Activated CD4-positive, alpha-beta T cell treated with anti-CD3 and anti-CD28 coated beads, Interleukin-2, amount 10 ng/mL, durations not matched to agents 7 days and 5 days (primary cell): Measurements from ENCODE around the gene P3H2. TPM values are rescaled to one million over a fixed set of nuclear protein-coding genes. Genes with fewer than 3 reads are reported as not detected.
"Not testable (repeated sequence)": the region's sequence is repeated elsewhere in the genome, so short reads cannot be mapped to it uniquely, and the experiment has no call there.

Source experiments
- CTCF ChIA-PET: fragments of 350-600 bp; sonication (Branson Sonifier 250); formaldehyde crosslinking; loops from one replicate; lab custom pipeline; 2021; ENCODE audit warnings: antibody characterized with exemption; lab: Charles Lee
- POLR2A ChIA-PET: fragments of 350-600 bp; sonication (Branson Sonifier 250); formaldehyde crosslinking; loops from one replicate; lab custom pipeline; 2021; ENCODE audit warnings: antibody characterized with exemption; lab: Charles Lee
- DNase-seq: peaks from one replicate; pipeline ENCODE4 v3.0.0-alpha.2; 2020
- H3K27ac Mint-ChIP-seq: one replicate; pipeline ENCODE4 v1.8.0; 2021; ENCODE audit warnings: mild to moderate bottlenecking, moderate library complexity, mixed read lengths
- H3K27me3 Mint-ChIP-seq: one replicate; pipeline ENCODE4 v1.8.0; 2021; ENCODE audit warnings: mixed read lengths
- H3K36me3 Mint-ChIP-seq: one replicate; pipeline ENCODE4 v1.8.0; 2021; ENCODE audit warnings: low read depth, mixed read lengths
- H3K4me1 Mint-ChIP-seq: one replicate; pipeline ENCODE4 v1.8.0; 2021; ENCODE audit warnings: mixed read lengths
- H3K4me3 Mint-ChIP-seq: one replicate; pipeline ENCODE4 v1.8.0; 2021; ENCODE audit warnings: mild to moderate bottlenecking, moderate library complexity, mixed read lengths
- H3K9me3 Mint-ChIP-seq: one replicate; pipeline ENCODE4 v1.8.0; 2021; ENCODE audit warnings: mixed read lengths
- total RNA-seq, 2 experiments: library from RNA; stranded (reverse); gene quantifications; one replicate each; pipeline ENCODE4 v1.2.3, GENCODE V29; 2021

The P3H2 gene
- total RNA-seq, 2 experiments from 2014 or later, result not detected

DNA sequence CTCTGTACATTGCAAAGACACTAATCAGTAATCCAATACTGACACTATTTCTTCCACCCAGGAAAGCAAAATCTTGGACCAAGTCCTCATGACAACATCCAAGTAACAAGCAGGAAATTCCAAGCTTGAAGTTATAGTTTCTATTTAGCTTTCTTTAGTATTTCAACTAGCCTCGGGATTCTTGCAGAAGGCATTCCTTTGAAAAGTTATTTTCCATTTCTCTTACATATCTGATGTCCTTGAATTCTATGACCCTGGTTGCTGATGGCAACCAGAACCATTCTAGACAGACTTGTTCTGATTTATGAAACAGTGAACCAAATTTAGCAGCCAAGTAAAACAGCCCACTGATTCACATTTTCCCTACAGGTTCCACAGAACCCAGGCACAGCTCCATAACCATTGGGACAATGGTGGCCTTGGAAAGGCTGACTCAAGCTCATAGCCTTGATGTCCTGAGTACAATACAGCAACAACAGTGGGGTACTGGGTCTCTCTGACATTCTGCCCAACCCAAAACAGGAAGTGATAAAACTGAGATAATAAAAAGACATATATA, 26.5 kb downstream of the P3H2 start:
- H3K9me3 Mint-ChIP-seq, result no peaks in the 10 kb centered on the region
- ChIA-PET POLR2A (no interaction called here), CTCF (interaction anchor here (0.7 kb wide), 1 partner anchor 137 kb away, joined by 4 read pairs; no protein-coding TSS in a partner anchor)
- no peak for DNase-seq
- H3K27me3 Mint-ChIP-seq, result peaks cover 5% of the 10 kb centered on the region
- H3K36me3 Mint-ChIP-seq, result no peaks in the 10 kb centered on the region
- no peak overlapping the region for H3K27ac Mint-ChIP-seq
- H3K4me3 Mint-ChIP-seq, result no peak overlapping the region
- no peaks in the 10 kb centered on the region for H3K4me1 Mint-ChIP-seq

DNA sequence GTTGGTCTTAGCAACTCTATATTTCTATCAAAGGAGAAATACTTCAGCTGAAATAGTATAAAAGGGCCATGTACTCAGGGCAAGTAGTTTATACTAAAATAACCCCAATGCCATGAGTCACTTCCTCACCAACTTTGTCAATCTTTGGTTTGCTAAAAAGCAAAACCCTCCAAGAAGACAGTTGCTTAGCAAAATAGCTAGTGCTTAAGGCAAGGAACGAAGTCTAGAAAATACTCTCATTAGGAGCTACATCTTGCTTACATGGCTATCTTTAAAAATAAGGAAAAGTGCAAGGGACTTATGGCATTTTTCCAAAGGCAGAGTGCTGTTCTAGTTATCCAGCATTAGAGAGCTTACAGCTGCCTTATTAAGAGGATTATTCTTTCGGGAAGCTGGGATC, 28.4 kb downstream of the P3H2 start:
- no peak overlapping the region for H3K27ac Mint-ChIP-seq
- no peak overlapping the region for H3K4me3 Mint-ChIP-seq
- no peak for DNase-seq
- H3K4me1 Mint-ChIP-seq, result no peaks in the 10 kb centered on the region
- peaks cover 4% of the 10 kb centered on the region for H3K27me3 Mint-ChIP-seq
- H3K36me3 Mint-ChIP-seq, result no peaks in the 10 kb centered on the region
- POLR2A ChIA-PET, result no interaction called here
- CTCF ChIA-PET, result interaction anchor here (2.1 kb wide), 1 partner anchor 19 kb away, joined by 5 read pairs; no protein-coding TSS in a partner anchor
- no peaks in the 10 kb centered on the region for H3K9me3 Mint-ChIP-seq

DNA sequence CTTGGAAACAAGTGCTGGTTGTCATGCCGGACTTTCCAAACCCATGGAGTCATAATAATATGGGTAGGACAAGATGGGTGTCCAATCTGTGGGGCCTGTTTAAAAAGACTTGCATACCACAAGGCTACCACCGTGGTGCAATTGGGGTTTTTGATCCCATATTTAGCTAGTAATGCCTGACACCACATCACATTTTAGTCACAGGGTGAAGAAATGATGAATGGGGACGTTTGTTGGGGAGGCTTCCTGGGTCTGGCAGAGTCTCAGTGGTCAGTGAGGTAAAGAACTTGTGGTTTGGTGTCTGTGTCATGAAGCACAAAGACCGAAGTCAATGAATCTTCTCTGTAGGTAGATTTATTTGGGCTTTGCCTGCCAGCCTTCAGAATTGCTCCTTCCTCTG, 31.0 kb downstream of the P3H2 start:
- ChIA-PET POLR2A (no interaction called here), CTCF (no interaction called here)
- H3K27ac Mint-ChIP-seq, result no peak overlapping the region
- H3K27me3 Mint-ChIP-seq, result peaks cover 6% of the 10 kb centered on the region
- H3K36me3 Mint-ChIP-seq, result no peaks in the 10 kb centered on the region
- no peak for DNase-seq
- H3K9me3 Mint-ChIP-seq, result no peaks in the 10 kb centered on the region
- no peak overlapping the region for H3K4me3 Mint-ChIP-seq
- H3K4me1 Mint-ChIP-seq, result no peaks in the 10 kb centered on the region

DNA sequence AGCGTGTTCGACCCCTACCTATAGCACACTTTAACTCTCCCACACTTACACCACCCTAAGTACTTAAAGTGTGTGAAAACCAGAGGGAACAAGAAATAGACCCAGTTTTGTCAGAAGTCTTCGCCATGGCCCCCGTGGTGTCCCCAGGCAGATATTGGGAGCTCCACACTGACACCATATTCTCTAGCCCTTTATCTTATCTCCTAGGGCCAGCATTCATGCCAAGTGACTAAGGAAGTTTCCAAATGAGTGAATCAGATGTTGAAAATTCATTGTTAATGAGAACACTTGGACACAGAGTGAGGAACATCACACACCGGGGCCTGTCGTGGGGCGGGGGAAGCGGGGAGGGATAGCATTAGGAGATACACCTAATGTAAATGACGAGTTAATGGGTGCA, 31.8 kb downstream of the P3H2 start:
- Mint-ChIP-seq H3K36me3 (no peaks in the 10 kb centered on the region), H3K27ac (no peak overlapping the region), H3K4me3 (no peak overlapping the region), H3K4me1 (no peaks in the 10 kb centered on the region), H3K27me3 (peaks cover 6% of the 10 kb centered on the region), H3K9me3 (no peaks in the 10 kb centered on the region)
- POLR2A ChIA-PET, result no interaction called here
- DNase-seq, result no peak
- CTCF ChIA-PET, result no interaction called here

DNA sequence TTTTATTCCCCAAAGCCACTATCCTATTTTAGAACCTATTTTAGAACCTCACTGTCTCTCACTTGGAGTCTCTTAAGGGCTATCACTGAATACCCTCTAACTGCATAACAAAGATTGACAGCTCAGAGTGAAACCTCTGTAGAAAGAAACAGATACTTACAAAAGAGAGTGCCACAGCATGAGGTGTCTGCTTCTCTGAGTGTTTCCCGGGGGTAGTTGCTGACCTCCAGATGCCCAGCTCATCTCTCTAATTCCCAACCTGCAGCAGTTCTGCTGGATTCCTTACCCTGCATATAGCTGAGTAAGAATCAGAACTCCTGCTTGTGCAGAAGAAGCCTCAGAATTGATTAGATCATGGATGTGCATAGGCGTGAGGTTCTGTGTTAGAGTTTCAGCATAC, 34.5 kb downstream of the P3H2 start:
- POLR2A ChIA-PET, result interaction anchor here (0.6 kb wide), 1 partner anchor 29 kb away, joined by 4 read pairs; no protein-coding TSS in a partner anchor
- Mint-ChIP-seq H3K4me1 (no peaks in the 10 kb centered on the region), H3K36me3 (no peaks in the 10 kb centered on the region), H3K27ac (no peak overlapping the region), H3K9me3 (no peaks in the 10 kb centered on the region), H3K27me3 (peaks cover 4% of the 10 kb centered on the region), H3K4me3 (no peak overlapping the region)
- CTCF ChIA-PET, result no interaction called here
- no peak for DNase-seq

DNA sequence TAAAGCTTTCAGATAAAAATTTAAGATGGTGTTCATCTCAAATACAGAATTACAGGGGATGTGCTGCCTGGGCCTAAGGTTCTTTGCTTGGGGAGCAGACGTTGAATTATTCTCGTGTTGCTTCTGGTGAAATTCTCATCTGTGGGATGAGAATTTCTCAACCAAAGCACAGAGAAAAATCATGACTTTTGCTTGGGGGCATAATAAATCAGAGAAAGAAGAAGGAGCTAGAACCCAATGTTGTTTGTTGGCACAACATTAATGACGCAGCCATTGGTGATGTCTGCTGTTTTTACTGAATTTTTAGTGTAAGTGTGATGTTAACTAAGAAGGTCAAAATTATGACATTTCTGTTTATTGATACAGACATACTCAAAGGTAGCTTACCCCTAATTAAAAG, 35.7 kb downstream of the P3H2 start:
- Mint-ChIP-seq H3K27ac (no peak overlapping the region), H3K9me3 (no peaks in the 10 kb centered on the region), H3K27me3 (peaks cover 4% of the 10 kb centered on the region), H3K4me1 (no peaks in the 10 kb centered on the region), H3K36me3 (no peaks in the 10 kb centered on the region), H3K4me3 (no peak overlapping the region)
- POLR2A ChIA-PET, result no interaction called here
- CTCF ChIA-PET, result interaction anchor here (0.6 kb wide), 1 partner anchor 259 kb away, joined by 3 read pairs; no protein-coding TSS in a partner anchor
- no peak for DNase-seq

DNA sequence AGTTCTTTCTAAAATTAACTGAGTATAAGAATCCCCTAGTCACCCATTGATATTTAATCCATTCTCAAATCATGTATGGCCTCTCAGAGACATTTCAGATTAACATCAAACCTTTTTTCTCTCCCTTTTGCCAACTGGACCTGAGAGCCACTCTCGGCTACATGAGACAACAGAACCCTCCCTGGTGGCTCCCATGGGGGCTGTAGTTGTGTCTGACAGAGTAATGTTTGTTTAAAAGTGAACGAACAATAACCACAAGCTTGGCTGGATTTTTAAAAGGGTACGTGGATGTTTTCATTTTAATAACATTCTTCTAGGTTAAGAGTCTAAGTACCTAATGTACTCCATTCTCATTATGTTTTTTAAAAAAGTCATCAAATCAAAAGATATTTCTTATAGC, 37.1 kb downstream of the P3H2 start:
- CTCF ChIA-PET, result no interaction called here
- no peaks in the 10 kb centered on the region for H3K36me3 Mint-ChIP-seq
- peaks cover 6% of the 10 kb centered on the region for H3K27me3 Mint-ChIP-seq
- no peak overlapping the region for H3K27ac Mint-ChIP-seq
- DNase-seq, result no peak
- no peak overlapping the region for H3K4me3 Mint-ChIP-seq
- POLR2A ChIA-PET, result interaction anchor here (0.6 kb wide), 1 partner anchor 97 kb away, joined by 4 read pairs; no protein-coding TSS in a partner anchor
- H3K9me3 Mint-ChIP-seq, result no peaks in the 10 kb centered on the region
- no peaks in the 10 kb centered on the region for H3K4me1 Mint-ChIP-seq

DNA sequence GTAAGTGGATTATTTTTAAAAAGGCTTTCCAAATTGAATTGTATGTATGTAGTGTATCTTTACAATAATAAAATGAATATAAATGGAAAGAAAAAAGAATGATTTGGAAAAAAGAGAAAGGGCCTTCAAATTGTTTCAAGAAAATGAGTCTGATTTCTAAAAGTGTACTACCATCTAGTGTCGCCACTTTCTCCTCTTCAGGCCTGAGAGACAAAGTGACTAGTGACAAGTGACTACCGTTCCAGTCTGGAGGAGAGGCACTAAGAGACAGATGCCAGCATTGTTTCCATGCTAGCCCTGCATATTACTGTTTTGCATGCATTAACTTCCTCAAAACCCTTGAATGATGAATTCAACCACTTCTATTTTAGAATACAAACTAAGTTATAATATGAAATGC, 39.3 kb downstream of the P3H2 start:
- Mint-ChIP-seq H3K27ac (no peak overlapping the region), H3K4me1 (no peaks in the 10 kb centered on the region), H3K27me3 (peaks cover 12% of the 10 kb centered on the region), H3K4me3 (no peak overlapping the region), H3K9me3 (no peaks in the 10 kb centered on the region), H3K36me3 (no peaks in the 10 kb centered on the region)
- CTCF ChIA-PET, result no interaction called here
- POLR2A ChIA-PET, result no interaction called here
- no peak for DNase-seq

DNA sequence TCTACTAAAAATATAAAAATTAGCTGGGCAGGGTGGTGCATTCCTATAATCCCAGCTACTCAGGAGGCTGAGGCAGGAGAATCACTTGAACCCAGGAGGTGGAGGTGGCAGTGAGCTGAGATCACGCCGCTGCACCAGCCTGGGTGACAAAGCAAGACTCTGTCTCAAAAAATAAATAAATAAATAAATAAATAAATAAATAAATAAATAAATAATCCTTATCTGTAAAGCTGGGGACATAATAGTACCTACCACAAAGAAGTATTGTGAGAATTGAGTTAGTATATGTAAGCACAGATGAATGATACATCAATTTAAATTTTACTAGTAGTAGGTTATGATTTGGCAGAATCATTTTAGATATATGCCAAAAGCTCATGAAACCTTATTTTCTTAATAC, 41.5 kb downstream of the P3H2 start:
- DNase-seq, CTCF ChIA-PET, H3K4me3 Mint-ChIP-seq, H3K9me3 Mint-ChIP-seq, POLR2A ChIA-PET, H3K4me1 Mint-ChIP-seq, H3K36me3 Mint-ChIP-seq, H3K27ac Mint-ChIP-seq: not testable (repeated sequence)
- peaks cover 12% of the 10 kb centered on the region for H3K27me3 Mint-ChIP-seq

DNA sequence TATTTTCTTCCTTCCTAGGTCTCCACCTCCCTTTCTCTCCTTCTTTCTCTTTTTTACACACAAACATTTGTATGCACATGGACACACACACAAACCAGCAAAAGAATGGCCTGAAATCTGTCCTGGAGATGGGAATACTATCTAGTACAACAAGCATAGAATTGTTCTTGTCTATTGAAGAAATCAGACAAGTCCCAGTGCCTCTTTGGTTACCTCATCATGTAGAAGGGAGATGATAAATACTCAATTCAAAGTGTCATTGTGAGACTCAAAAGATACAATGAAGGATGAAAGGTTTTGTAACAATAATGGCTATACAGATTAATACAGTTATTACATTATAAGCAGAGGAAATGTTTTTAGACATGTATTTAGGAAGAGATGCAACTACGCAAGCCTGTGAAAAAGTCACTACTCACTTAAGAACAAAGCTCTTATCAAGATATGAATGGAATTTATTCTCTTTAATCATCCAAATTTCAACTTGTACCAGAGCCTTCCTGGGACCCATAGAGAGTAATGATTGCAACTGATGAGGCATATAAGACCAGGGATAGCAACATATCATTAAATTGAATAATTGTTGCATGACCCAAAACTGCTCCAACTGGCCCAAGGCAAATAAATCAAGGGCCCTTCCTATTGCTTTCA, 43.2 kb downstream of the P3H2 start:
- peaks cover 11% of the 10 kb centered on the region for H3K27me3 Mint-ChIP-seq
- no peak overlapping the region for H3K27ac Mint-ChIP-seq
- H3K36me3 Mint-ChIP-seq, result no peaks in the 10 kb centered on the region
- DNase-seq, result no peak
- H3K4me1 Mint-ChIP-seq, result no peaks in the 10 kb centered on the region
- CTCF ChIA-PET, result no interaction called here
- no peaks in the 10 kb centered on the region for H3K9me3 Mint-ChIP-seq
- H3K4me3 Mint-ChIP-seq, result no peak overlapping the region
- POLR2A ChIA-PET, result no interaction called here

DNA sequence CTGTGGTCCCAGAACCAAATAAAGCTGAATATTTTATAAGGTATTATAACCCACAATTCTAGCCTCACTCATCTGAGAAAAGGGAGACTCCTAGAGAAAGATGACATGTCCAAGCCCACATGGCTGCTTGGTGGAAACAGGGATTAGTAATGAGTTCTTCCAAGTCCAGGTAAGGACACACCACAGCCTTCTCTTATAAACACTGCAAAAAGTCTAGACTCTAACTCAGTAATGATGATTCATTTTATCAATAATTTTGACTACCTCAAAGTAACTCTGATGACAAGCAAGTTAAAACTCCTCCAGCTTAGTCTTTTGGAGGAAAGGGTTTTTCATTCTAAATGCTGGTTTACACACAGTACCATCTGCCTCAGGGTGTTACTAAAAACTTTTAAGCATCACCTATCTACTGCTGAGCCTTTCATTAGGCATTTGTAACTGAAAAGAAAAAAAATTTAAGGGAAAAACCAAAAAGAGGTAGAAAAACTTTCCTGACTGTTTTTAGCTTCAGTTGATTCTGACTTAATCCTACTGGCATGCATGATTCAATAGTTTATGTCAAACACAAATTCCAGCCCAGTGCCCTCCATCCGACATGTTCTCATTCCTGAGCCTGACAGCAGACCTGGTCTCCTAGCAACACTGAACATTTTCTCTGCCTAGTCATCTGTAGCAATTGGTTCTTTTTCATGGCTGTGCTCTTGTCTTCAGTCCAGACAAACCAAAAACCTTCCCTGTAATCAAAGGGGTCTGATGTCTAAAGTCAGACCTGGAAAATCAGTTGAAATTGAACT, 43.9 kb downstream of the P3H2 start:
- H3K9me3 Mint-ChIP-seq, result no peaks in the 10 kb centered on the region
- DNase-seq, result no peak
- ChIA-PET POLR2A (no interaction called here), CTCF (no interaction called here)
- H3K4me1 Mint-ChIP-seq, result no peaks in the 10 kb centered on the region
- peaks cover 10% of the 10 kb centered on the region for H3K27me3 Mint-ChIP-seq
- H3K4me3 Mint-ChIP-seq, result no peak overlapping the region
- H3K36me3 Mint-ChIP-seq, result no peaks in the 10 kb centered on the region
- no peak overlapping the region for H3K27ac Mint-ChIP-seq

DNA sequence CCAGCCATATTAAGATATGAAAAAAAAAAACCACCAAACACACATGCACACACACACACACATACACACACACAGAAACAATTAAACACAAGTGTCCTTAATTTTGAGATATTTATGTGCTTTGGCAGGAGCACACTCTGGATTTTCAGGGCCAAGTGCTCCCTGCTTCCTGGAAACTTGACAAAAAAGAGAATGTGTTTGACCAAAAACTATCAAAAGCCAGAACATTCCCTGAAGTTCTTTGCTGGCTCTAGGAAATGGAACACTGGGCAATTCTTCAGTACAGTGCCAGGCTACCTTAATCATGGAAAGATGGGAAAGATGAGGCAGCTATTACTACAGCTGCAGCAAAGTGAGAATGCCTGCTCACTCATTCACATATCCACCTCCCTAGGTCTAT, 44.6 kb downstream of the P3H2 start:
- Mint-ChIP-seq H3K27ac (no peak overlapping the region), H3K27me3 (peaks cover 10% of the 10 kb centered on the region), H3K4me1 (no peaks in the 10 kb centered on the region), H3K36me3 (no peaks in the 10 kb centered on the region), H3K4me3 (no peak overlapping the region), H3K9me3 (no peaks in the 10 kb centered on the region)
- DNase-seq, result no peak
- ChIA-PET CTCF (no interaction called here), POLR2A (no interaction called here)

DNA sequence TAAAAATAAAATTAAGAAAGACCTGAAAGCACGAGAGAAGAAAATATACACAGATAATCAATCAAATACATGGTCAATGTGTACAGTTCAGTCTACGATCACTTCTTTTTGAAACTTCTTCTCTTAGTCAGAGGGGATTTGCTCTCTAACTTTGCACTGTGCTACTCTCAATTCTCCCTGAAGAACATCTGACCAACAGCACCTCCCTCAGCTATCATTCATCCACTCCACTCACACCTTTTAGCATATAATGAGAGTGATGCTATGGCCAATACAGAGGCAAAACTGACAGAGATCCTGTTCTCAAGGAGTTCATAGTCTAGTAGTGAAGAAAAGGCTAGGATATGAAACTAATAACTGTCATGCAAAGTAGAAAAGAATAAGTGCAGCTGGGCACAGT, 45.9 kb downstream of the P3H2 start:
- Mint-ChIP-seq H3K27ac (no peak overlapping the region), H3K36me3 (no peaks in the 10 kb centered on the region), H3K4me1 (no peaks in the 10 kb centered on the region), H3K4me3 (no peak overlapping the region), H3K9me3 (no peaks in the 10 kb centered on the region), H3K27me3 (peaks cover 10% of the 10 kb centered on the region)
- POLR2A ChIA-PET, result no interaction called here
- CTCF ChIA-PET, result interaction anchor here (0.7 kb wide), 1 partner anchor 66 kb away, joined by 3 read pairs; no protein-coding TSS in a partner anchor
- DNase-seq, result no peak
